ENCODE results near the gene GCAT. TPM values are rescaled to one million over a fixed set of nuclear protein-coding genes. Genes with fewer than 3 reads are reported as not detected.

GCAT gene
- total RNA-seq, result 1.7 TPM

GRCh38 chr22:37807410-37808293 is at the start of gene GCAT:
Gene GCAT, plus strand, starts transcription at chr22:37807934. Its CDS starts 34 bp downstream, at chr22:37807968.
- Histone ChIP-seq H3K4me1 (ENCODE audit: insufficient read depth, low read length) (peaks cover 60% of the 10 kb centered on the region), H3K27me3 (ENCODE audit: insufficient read depth, low read length) (peaks cover 44% of the 10 kb centered on the region), H3K9me3 (ENCODE audit: low read depth, low read length) (no peaks in the 10 kb centered on the region), H3K4me3 (ENCODE audit: low read length) (peak within 1 kb of the TSS; percentile 43)

GRCh38 chr22:37758694-37759093 is 49.0 kb upstream of the GCAT start:
- Histone ChIP-seq H3K4me1 (ENCODE audit: insufficient read depth, low read length) (no peaks in the 10 kb centered on the region), H3K4me3 (ENCODE audit: low read length) (no peak overlapping the region), H3K27me3 (ENCODE audit: insufficient read depth, low read length) (no peaks in the 10 kb centered on the region), H3K9me3 (ENCODE audit: low read depth, low read length) (no peaks in the 10 kb centered on the region)

DNA sequence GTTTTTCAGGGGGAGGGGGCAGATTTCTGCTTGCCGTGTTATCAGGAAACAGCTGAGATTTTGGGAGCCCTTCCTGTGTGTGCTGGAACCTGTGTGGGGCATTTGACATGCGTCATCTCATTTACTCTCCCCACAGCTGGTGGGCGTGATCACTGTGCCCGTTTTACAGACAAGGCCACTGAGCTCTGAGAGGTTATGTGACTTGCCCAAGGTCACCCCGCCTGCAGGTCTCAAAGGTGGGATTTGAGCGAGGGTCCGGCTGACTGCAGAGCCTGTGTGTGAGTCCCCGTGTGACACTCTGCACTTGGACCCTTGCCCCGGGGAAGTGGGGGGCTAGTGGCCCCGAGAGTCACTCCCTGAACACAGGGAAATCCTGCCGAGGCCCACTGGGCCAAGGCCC is 48.5 kb upstream of the GCAT start:
- H3K27me3 ChIP-seq (ENCODE audit: insufficient read depth, low read length), result no peaks in the 10 kb centered on the region
- H3K9me3 ChIP-seq (ENCODE audit: low read depth, low read length), result no peaks in the 10 kb centered on the region
- no peak overlapping the region for H3K4me3 ChIP-seq (ENCODE audit: low read length)
- H3K4me1 ChIP-seq (ENCODE audit: insufficient read depth, low read length), result no peaks in the 10 kb centered on the region

DNA sequence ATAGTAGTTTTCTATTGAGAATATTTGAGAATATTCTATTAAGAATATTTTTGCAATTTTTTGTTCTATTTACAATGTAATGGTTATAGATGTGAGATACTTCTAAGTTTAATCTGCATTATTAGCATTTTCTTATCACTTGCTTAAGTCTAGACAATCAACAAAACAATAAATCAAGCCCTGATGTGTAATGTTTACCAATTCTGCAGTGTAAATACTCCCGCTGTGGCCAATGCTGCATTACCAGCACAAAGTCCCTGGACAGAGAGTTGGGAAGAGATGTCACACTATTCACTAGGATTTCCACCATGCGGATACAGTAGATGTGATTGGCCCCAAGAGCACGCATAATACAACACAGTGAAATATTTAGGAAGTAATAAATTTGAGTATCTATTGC is 47.6 kb upstream of the GCAT start:
- Histone ChIP-seq H3K4me1 (ENCODE audit: insufficient read depth, low read length) (no peaks in the 10 kb centered on the region), H3K27me3 (ENCODE audit: insufficient read depth, low read length) (no peaks in the 10 kb centered on the region), H3K4me3 (ENCODE audit: low read length) (no peak overlapping the region), H3K9me3 (ENCODE audit: low read depth, low read length) (no peaks in the 10 kb centered on the region)

GRCh38 chr22:37762389-37762836 is 45.3 kb upstream of the GCAT start:
- Histone ChIP-seq H3K9me3 (ENCODE audit: low read depth, low read length) (no peaks in the 10 kb centered on the region), H3K4me3 (ENCODE audit: low read length) (no peak overlapping the region), H3K27me3 (ENCODE audit: insufficient read depth, low read length) (no peaks in the 10 kb centered on the region), H3K4me1 (ENCODE audit: insufficient read depth, low read length) (no peaks in the 10 kb centered on the region)

DNA sequence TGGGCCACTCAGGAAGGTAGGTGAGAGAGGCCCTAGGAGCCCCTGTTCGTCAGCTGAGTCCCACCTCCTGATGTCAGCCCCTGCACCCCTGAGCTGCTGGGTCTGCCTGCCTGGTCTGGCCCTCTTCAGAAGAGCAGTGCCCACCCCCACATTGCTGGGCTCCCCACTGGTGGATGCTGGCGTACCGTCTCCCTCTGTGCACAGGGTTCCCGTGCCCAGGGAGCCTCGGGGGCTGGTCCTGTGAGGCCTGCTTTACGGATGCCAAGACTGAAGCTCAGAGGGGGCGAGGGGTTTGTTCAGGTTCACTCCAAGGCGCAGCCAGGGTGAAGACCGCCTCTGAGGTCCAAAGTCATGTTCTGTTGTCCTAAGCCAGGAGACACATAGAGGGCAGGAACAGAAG is 44.7 kb upstream of the GCAT start:
- no peaks in the 10 kb centered on the region for H3K27me3 ChIP-seq (ENCODE audit: insufficient read depth, low read length)
- H3K4me1 ChIP-seq (ENCODE audit: insufficient read depth, low read length), result no peaks in the 10 kb centered on the region
- H3K4me3 ChIP-seq (ENCODE audit: low read length), result no peak overlapping the region
- H3K9me3 ChIP-seq (ENCODE audit: low read depth, low read length), result no peaks in the 10 kb centered on the region

DNA sequence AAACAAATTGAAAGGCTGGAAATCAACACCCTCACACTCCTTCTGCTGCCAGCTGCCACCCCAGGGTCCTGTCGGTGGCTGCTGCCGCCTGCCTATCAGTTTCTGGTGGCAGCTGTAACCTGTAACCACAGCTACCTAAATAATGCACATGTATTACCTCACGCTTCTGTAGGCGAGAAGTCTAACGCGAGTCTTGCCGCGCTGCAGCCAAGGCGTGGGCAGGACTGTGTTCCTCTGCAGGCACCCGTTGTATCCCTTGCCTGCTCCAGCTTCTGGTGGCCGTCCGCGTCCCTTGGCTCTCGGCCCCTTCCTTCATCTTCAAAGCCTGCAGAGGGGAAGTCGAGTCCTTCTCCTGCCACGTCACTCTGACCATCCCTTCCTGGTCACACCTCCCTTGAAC is 44.1 kb upstream of the GCAT start:
- Histone ChIP-seq H3K4me1 (ENCODE audit: insufficient read depth, low read length) (no peaks in the 10 kb centered on the region), H3K4me3 (ENCODE audit: low read length) (no peak overlapping the region), H3K9me3 (ENCODE audit: low read depth, low read length) (no peaks in the 10 kb centered on the region), H3K27me3 (ENCODE audit: insufficient read depth, low read length) (no peaks in the 10 kb centered on the region)

DNA sequence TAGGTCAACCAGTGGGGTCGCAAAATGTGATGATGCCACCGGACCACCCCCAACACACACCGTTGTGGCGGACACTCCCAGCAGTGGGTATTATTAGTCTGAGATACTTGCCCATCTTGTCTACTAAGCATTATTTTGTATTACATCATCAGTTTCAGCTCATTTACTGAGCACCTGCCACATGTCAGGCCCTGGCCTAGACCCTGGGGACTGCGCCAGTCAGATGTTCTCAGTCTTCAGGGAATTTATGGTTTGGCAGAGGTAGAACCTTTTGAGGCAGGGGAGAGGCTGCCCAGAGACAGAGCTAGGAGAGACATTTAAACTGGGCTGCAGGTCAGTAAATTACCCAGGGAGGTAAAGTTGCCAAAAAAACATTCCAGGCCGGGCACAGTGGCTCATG is 43.1 kb upstream of the GCAT start:
- no peak overlapping the region for H3K4me3 ChIP-seq (ENCODE audit: low read length)
- no peaks in the 10 kb centered on the region for H3K27me3 ChIP-seq (ENCODE audit: insufficient read depth, low read length)
- H3K9me3 ChIP-seq (ENCODE audit: low read depth, low read length), result no peaks in the 10 kb centered on the region
- H3K4me1 ChIP-seq (ENCODE audit: insufficient read depth, low read length), result no peaks in the 10 kb centered on the region

DNA sequence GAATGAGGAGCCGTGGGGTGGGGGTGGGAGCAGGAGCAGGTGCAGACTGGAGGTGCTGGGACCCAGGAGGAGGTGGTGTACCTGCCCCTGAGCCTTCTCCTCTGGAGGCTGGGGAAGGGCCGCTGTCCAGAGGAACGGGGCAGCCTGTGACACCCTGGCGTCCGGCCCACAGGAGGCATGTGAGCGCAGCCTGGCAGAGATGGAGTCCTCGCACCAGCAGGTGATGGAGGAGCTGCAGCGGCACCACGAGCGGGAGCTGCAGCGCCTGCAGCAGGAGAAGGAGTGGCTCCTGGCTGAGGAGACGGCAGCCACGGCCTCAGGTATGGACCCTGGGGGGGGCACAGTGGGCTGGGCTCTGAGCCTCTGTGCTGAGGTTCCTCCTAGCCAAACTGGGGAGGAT is 42.2 kb upstream of the GCAT start:
- Histone ChIP-seq H3K27me3 (ENCODE audit: insufficient read depth, low read length) (no peaks in the 10 kb centered on the region), H3K4me1 (ENCODE audit: insufficient read depth, low read length) (no peaks in the 10 kb centered on the region), H3K4me3 (ENCODE audit: low read length) (no peak overlapping the region)

GRCh38 chr22:37765953-37766576 is 41.7 kb upstream of the GCAT start:
- no peaks in the 10 kb centered on the region for H3K9me3 ChIP-seq (ENCODE audit: low read depth, low read length)
- H3K4me3 ChIP-seq (ENCODE audit: low read length), result no peak overlapping the region
- H3K4me1 ChIP-seq (ENCODE audit: insufficient read depth, low read length), result no peaks in the 10 kb centered on the region
- H3K27me3 ChIP-seq (ENCODE audit: insufficient read depth, low read length), result no peaks in the 10 kb centered on the region

More for the DNA sequence above, 42.2 kb upstream of the GCAT start:
- no peaks in the 10 kb centered on the region for H3K9me3 ChIP-seq (ENCODE audit: low read depth, low read length)

- no peaks in the 10 kb centered on the region for H3K4me1 ChIP-seq (ENCODE audit: insufficient read depth, low read length)
Measured at GRCh38 chr22:37768273-37768672, 39.5 kb upstream of the GCAT start.

GRCh38 chr22:37769056-37769455 is 38.7 kb upstream of the GCAT start:
- no peaks in the 10 kb centered on the region for H3K4me1 ChIP-seq (ENCODE audit: insufficient read depth, low read length)
- H3K27me3 ChIP-seq (ENCODE audit: insufficient read depth, low read length), result no peaks in the 10 kb centered on the region
- H3K4me3 ChIP-seq (ENCODE audit: low read length), result no peak overlapping the region
- H3K9me3 ChIP-seq (ENCODE audit: low read depth, low read length), result no peaks in the 10 kb centered on the region

More at GRCh38 chr22:37768273-37768672, 39.5 kb upstream of the GCAT start:
- H3K9me3 ChIP-seq (ENCODE audit: low read depth, low read length), result no peaks in the 10 kb centered on the region
- no peak overlapping the region for H3K4me3 ChIP-seq (ENCODE audit: low read length)
- no peaks in the 10 kb centered on the region for H3K27me3 ChIP-seq (ENCODE audit: insufficient read depth, low read length)

- Histone ChIP-seq H3K4me3 (ENCODE audit: low read length) (no peak overlapping the region), H3K9me3 (ENCODE audit: low read depth, low read length) (no peaks in the 10 kb centered on the region), H3K4me1 (ENCODE audit: insufficient read depth, low read length) (no peaks in the 10 kb centered on the region), H3K27me3 (ENCODE audit: insufficient read depth, low read length) (no peaks in the 10 kb centered on the region)
Measured at GRCh38 chr22:37771081-37771480, 36.7 kb upstream of the GCAT start.

DNA sequence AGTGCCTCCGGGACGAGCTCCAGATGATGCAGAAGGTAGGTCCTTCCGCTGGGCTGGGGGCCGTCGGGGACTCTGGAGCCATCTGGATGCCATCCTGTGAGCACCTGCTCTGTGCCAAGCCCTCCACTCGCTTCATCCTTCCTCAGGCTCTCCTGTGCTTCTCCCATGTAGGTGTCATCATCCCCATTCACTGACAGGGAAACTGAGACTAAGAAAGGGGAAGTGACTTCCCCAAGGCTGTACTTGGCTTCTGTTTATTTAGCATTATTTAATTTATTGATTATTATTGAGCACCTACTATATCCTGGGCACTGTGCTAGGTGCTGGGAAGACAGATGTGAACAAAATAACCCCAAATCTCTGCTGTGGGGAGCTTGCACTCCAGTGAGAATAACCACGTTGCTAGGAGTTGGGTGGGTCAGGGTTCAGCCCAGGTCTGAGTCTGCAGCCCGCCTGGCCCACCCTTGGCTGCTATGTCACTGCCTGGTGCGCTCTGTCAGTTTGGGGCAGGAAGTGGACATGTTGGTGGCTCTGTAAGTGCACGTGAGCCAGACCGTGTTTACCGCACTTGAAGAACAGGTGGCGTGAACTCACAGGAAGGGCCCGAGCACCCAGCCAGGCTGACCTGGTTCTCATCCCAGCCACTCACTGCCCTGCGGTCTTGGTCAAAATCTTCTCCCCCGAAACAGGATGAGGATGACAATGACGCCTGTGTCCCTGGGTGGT is 35.9 kb upstream of the GCAT start:
- H3K9me3 ChIP-seq (ENCODE audit: low read depth, low read length), result no peaks in the 10 kb centered on the region

DNA sequence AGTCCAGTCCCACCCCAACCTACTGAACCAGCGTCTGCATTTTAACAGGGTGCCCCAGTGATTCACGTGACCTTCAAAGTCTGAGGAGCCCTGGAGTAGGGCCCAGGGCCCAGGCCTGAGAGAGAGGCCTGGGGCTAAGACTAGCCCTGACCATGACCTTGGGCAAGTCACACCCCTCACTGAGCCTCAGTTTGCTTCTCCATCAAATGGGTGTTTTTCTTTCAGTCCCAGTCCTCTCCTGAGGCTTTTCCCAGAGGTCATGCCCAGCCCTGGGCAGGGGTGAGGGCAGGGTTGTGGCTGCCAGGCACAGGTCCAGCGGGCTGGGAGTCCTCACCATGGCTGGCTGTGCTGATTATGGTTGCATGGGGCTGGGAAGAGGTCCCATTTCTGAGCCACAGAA is 33.0 kb upstream of the GCAT start:
- no peaks in the 10 kb centered on the region for H3K4me1 ChIP-seq (ENCODE audit: insufficient read depth, low read length)

More for the DNA sequence above, 35.9 kb upstream of the GCAT start:
- Histone ChIP-seq H3K27me3 (ENCODE audit: insufficient read depth, low read length) (no peaks in the 10 kb centered on the region), H3K4me3 (ENCODE audit: low read length) (no peak overlapping the region), H3K4me1 (ENCODE audit: insufficient read depth, low read length) (no peaks in the 10 kb centered on the region)

More for the DNA sequence above, 33.0 kb upstream of the GCAT start:
- Histone ChIP-seq H3K9me3 (ENCODE audit: low read depth, low read length) (no peaks in the 10 kb centered on the region), H3K27me3 (ENCODE audit: insufficient read depth, low read length) (no peaks in the 10 kb centered on the region), H3K4me3 (ENCODE audit: low read length) (no peak overlapping the region)

Data from mononuclear cell (primary cell).